CD4-positive, alpha-beta T cell treated with Interleukin-21 for 1 hour (primary cell): ENCODE measurements around the gene PHC2.
A peak's percentile ranks its signal among the peaks of the same experiment; 100 is the strongest.

Source experiments
- DNase-seq: peaks from one replicate; pipeline ENCODE4 v3.0.0-alpha.2; 2020

The PHC2 gene

GRCh38 chr1:33384040-33384812 is 46.7 kb downstream of the PHC2 start:
- no peak for DNase-seq

DNA sequence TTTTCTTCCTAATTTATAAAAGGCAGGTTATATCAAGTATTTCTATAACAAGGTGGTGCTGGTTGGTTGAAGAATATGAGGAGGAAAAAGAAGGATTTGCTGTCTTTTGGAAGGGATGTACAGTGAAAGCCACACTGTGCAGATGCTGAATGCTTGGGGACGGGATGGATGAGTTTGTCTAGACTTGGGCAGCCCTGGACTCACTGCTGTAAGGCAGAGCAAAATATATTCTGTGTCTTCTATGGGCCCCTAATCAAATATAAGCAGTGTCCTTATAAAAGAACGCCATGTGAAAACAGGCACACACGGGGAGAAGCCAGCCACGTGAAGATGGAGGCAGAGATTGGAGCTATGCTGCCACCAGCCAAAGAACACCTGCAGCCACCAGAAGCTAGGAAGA is 47.4 kb downstream of the PHC2 start:
- no peak for DNase-seq

- no peak for DNase-seq
Observed at GRCh38 chr1:33382661-33383415, 48.1 kb downstream of the PHC2 start.

DNA sequence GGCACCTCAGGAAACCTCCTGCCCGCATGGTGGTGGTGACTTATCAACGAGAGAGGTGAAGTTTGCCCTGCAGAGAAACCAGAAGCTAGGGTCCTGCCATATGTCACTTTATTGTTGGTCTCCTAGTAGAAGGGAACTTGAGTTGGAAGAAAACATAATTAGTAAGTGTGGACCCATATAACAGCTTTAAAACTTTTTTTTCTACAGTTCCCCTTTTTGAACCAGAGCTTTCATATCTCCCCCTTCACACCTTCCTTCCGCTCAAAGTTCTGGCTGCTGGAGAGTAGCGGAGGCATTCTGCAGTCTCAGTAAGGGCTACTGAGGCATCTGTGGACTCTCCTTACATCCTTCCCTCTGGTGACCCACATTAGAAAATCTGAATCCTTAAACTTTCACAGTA is 48.9 kb downstream of the PHC2 start:
- no peak for DNase-seq

DNA sequence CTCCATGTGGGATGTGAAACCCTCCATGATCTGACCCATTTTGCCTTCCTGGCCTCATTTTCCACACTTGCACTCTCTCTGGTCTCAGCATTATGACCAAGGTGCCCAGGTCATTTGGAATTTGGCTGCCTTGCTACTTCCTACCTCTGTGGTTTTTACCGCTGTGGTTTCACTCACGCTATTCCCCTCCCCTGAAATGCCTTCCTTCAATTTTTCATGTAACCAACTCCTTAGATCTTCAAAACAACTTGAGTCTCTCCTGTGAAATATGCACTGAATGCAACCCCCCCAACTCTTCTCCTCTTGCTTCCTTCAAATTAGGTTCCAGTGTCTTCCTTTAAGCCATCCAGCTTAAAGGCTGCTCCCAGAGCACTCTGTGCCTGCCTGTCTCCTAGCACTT is 50.1 kb downstream of the PHC2 start:
- no peak for DNase-seq

DNA sequence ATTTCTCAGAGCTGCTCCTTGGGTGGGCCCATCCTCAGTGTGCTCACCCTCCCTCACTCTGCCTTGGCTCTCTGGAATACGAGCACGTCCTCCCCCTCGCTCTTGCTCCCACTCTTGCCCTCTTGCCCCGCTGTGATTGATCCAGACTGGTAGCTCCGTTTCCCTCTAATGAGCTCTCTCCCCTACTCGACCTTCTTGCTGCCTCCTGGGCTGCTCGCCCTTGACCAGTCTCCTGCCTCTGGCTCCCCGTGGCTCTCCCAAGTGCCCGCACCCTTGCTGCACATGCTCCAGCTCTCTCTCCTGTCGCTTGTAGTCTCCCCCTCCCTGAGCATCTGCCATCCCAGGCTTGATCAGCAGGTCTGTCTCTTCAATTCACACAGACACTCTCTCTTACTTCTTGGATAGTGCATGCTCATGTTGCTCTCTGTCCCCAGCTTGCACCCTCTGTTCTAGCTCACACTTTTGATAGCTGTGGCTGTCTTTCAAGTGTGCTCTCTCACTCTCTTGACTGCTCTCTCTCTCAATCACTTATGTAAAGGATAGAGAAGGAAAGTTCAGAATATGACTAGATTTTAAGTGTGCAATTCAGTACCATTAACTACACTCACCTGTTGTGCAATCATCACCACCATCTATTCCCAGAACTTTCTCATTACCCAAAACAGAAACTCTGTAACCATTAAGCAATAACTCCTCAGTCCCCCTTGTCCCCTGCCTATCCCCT is 51.1 kb downstream of the PHC2 start:
- no peak for DNase-seq

GRCh38 chr1:33378976-33379375 is 51.9 kb downstream of the PHC2 start:
- DNase-seq, result no peak

GRCh38 chr1:33378524-33378923 is 52.4 kb downstream of the PHC2 start:
- DNase-seq, result no peak

GRCh38 chr1:33377756-33378155 is 53.1 kb downstream of the PHC2 start:
- DNase-seq, result no peak

- DNase-seq, result peak; percentile 21
Observed at GRCh38 chr1:33377013-33377412, 53.9 kb downstream of the PHC2 start.

- DNase-seq, result no peak
Observed at GRCh38 chr1:33375316-33375715, 55.6 kb downstream of the PHC2 start.

GRCh38 chr1:33374336-33375105 is 56.4 kb downstream of the PHC2 start:
- DNase-seq, result no peak

GRCh38 chr1:33373606-33374005 is 57.3 kb downstream of the PHC2 start:
- no peak for DNase-seq

GRCh38 chr1:33372677-33373076 is 58.2 kb downstream of the PHC2 start:
- DNase-seq, result no peak

DNA sequence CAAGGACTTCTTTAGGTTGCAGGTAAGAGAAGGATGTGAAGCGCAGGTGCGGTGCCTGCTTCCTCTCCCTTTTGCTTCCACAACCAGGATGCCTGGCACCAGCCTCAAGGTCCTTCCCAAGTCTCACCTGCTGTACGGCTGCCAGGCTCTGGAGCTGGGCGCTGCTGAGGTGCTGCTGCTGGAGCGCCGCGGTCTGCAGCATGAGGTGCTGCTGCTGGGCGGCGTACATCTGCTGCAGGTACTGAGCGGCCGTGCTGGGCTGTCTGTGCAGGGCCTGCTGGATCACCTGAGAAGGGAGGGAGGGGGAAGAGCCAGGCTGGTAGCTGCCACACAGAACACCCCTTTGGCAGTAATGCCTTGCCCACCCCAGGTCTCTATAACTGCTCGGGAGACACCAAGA is 58.7 kb downstream of the PHC2 start:
- DNase-seq, result no peak

DNA sequence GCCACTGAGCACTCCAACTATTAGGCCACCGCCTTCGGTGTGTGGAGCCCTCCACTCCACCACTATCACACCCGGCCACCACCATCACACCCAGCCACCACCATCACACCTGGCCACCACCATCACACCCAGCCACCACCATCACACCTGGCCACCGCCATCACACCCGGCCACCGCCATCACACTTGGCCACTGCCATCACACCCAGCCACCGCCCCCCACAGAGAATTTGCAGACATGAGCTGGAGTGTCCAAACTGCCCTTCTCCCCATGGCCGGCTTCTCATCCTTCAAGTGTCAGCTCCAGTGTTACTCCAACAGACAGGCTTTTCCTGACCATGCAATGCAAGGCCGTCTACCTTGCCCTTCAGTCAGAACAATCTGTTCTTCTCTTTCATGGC is 59.6 kb downstream of the PHC2 start:
- no peak for DNase-seq

GRCh38 chr1:33370827-33371226 is 60.1 kb downstream of the PHC2 start:
- DNase-seq, result no peak

- no peak for DNase-seq
Observed at GRCh38 chr1:33370301-33370700, 60.6 kb downstream of the PHC2 start.

DNA sequence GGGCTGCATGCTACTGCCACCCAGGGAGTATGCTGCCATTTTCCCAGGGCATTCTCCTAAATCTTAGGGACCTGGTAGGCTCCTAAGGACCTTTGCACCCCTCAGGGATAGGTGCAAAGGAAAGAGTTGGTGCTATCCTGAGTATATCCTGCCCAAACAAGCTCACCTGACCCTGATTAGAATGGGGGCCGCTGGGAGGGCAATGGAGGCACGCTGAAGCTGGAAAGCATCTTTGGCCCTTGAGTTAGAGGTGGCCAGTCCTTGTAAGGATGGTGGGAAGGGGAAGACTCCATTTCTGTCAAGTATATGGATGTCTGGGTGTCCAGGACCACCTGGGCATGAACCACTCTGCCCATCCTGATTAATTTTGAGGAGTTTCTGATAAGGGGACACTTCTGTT is 61.1 kb downstream of the PHC2 start:
- no peak for DNase-seq

DNA sequence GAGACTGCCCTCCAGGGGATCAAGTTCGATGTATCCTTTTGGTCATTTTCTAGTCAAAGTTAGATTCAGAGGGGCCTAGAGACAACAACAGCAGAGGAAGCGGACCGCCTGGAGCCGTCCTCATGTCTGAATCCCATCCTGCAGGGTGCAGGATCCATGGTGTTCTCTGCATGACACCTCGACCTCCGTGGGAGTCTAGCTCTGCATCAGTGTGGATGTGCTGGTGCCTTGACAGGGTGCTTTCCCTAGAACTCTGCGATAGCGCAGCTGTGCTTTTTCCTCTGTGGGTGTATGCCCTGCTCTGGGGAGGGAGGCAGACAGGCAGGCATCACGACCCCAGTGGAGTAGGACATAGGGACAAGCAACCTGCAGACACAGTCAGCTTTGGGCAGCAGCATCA is 61.8 kb downstream of the PHC2 start:
- no peak for DNase-seq

DNA sequence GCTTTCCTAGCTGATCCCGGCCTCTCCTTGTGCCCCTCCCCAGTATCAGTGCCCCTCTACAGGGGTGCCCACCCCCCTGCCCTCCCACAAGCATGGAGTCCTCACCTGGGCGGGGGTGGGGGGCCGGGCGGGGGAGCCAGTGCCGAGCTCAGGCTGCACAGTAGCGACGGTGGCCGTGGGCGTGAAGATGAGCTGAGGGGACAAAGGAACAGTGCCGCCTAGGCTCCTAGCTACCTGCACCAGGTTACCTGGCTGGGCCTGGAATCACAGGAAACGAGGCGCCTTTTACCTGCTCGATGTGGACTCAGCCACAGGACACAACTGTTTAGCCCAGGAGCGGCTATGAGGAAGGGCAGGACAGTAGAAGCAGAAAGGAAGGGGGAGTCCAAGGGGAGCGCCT is 62.5 kb downstream of the PHC2 start:
- DNase-seq, result no peak

DNA sequence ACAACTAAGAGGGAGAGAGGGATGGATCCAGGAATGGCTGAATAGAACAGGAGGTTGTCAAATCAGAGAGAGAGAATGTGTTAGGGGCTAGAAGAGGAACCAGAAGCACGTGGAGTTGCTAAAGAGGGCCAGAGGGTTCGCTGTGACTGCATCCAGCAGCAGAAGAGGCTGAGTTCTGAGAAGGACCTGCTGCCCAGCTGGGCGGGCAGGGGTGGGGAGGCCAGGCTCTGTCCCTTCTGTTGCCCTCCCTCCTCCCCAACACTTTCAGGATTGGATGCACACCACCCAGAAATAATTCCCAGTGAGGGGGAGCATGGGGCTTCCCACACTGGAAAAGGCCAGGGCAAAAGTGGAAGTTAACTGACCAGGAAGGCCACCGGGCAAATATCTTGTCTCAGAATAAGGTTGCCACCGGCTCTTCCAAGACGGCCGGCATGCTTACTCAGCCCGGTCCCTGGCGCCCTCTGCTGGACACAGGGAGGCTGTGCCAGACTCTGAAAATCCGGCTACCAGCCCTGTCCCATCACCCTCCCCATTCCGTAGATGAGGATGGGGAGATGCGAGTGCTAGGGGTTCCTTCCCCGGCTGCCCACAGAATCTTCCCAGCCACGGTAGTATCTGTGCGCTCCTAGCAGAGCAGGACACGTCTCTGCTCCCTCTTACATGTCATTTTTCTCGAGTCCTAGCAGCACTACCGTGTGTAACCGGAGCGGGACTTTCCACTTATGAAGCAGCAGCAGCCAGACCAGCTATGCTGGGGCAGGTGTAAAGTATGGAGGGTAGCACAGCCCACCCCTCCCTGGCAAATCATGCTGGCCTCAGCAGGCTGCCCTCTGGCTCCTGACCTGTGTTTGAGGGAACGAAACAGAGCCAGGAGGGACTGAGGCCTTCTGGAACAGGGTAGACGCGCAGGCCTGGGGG is 63.1 kb downstream of the PHC2 start:
- DNase-seq, result peak; percentile 85
